ENCODE results near the gene LTA4H.

LTA4H gene

GRCh38 chr12:96056646-96057455, 21.5 kb upstream of the LTA4H start:
- no peak for DNase-seq

GRCh38 chr12:96054244-96054610, 18.8 kb upstream of the LTA4H start:
- DNase-seq, result no peak

GRCh38 chr12:96053476-96054243, 18.3 kb upstream of the LTA4H start:
- DNase-seq, result no peak

- DNase-seq, result no peak
Observed at GRCh38 chr12:96051756-96052485, 16.5 kb upstream of the LTA4H start.

- no peak for DNase-seq
Observed at GRCh38 chr12:96050139-96050538, 14.8 kb upstream of the LTA4H start.

GRCh38 chr12:96049101-96049500, 13.7 kb upstream of the LTA4H start:
- DNase-seq, result no peak

- no peak for DNase-seq
Observed at GRCh38 chr12:96048393-96048969, 13.1 kb upstream of the LTA4H start.

GRCh38 chr12:96047229-96048211, 12.1 kb upstream of the LTA4H start:
- no peak for DNase-seq

GRCh38 chr12:96046543-96047228, 11.3 kb upstream of the LTA4H start:
- no peak for DNase-seq

GRCh38 chr12:96045566-96045965, 10.2 kb upstream of the LTA4H start:
- no peak for DNase-seq

GRCh38 chr12:96044943-96045290, 9.5 kb upstream of the LTA4H start:
- DNase-seq, result no peak

- no peak for DNase-seq
Observed at GRCh38 chr12:96044017-96044942, 8.9 kb upstream of the LTA4H start.

GRCh38 chr12:96041181-96041580, 5.8 kb upstream of the LTA4H start:
- no peak for DNase-seq

- DNase-seq, result no peak
Observed at GRCh38 chr12:96040305-96041133, 5.1 kb upstream of the LTA4H start.

- no peak for DNase-seq
Observed at GRCh38 chr12:96039516-96039915, 4.1 kb upstream of the LTA4H start.

- no peak for DNase-seq
Observed at GRCh38 chr12:96036765-96037455, 1.5 kb upstream of the LTA4H start.

- peak; percentile 81 for DNase-seq
Observed at GRCh38 chr12:96034621-96035282, 635 bp downstream of the LTA4H start.
